WTC11 (cell line): ENCODE measurements around the gene SLC8A1. TPM values are rescaled to one million over a fixed set of nuclear protein-coding genes. Genes with fewer than 3 reads are reported as not detected.

Experiments
- ATAC-seq: fragments of 200-7000 bp; cut with Tn5 transposase; 2 replicates; pipeline ENCODE4 v1.10.0; 2021; ENCODE audit warnings: mild to moderate bottlenecking, moderate library complexity
- CTCF ChIA-PET: fragments of 300-600 bp; sonication (Branson Sonifier 250); formaldehyde crosslinking; loops from one replicate; lab custom pipeline; 2021; ENCODE audit warnings: antibody characterized with exemption; lab: Charles Lee
- POLR2A ChIA-PET: fragments of 350-600 bp; sonication (Branson Sonifier 250); formaldehyde crosslinking; loops from one replicate; lab custom pipeline; 2021; ENCODE audit warnings: antibody characterized with exemption; lab: Charles Lee
- DNase-seq: peaks from one replicate; pipeline ENCODE4 v3.0.0; 2021; ENCODE audit warnings: low spot score
- H3K27ac Mint-ChIP-seq: 2 replicates; pipeline ENCODE4 v1.8.0; 2021; ENCODE audit warnings: mixed read lengths
- H3K27me3 Mint-ChIP-seq: 2 replicates; pipeline ENCODE4 v1.8.0; 2021; ENCODE audit warnings: low read depth, mild to moderate bottlenecking, moderate library complexity, mixed read lengths
- H3K36me3 Mint-ChIP-seq: 2 replicates; pipeline ENCODE4 v1.8.0; 2021; ENCODE audit warnings: mixed read lengths
- H3K4me1 Mint-ChIP-seq: 2 replicates; pipeline ENCODE4 v1.8.0; 2022; ENCODE audit warnings: mixed read lengths
- H3K4me3 Mint-ChIP-seq: 2 replicates; pipeline ENCODE4 v1.8.0; 2021; ENCODE audit warnings: mild to moderate bottlenecking, moderate library complexity, mixed read lengths
- H3K9me3 Mint-ChIP-seq: 2 replicates; pipeline ENCODE4 v1.8.0; 2021; ENCODE audit warnings: mixed read lengths
- CREM ChIP-seq: sonication (generic); formaldehyde crosslinking; IDR thresholded peaks from 2 replicates; pipeline ENCODE4 v1.8.1; 2022; ENCODE audit warnings: mild to moderate bottlenecking, missing genetic modification reagents, moderate library complexity
- ESRRA ChIP-seq: sonication (generic); formaldehyde crosslinking; IDR thresholded peaks from 2 replicates; pipeline ENCODE4 v1.8.1; 2022; ENCODE audit warnings: mild to moderate bottlenecking, missing genetic modification reagents, borderline replicate concordance
- FOXK1 ChIP-seq: sonication (generic); formaldehyde crosslinking; IDR thresholded peaks from 2 replicates; pipeline ENCODE4 v1.8.0; 2022; ENCODE audit warnings: mild to moderate bottlenecking, moderate library complexity, missing genetic modification reagents
- JAZF1 ChIP-seq: fragments of 250-450 bp; sonication (Bioruptor Pico); IDR thresholded peaks from 2 replicates; pipeline ENCODE4 v1.9.0; 2021; ENCODE audit warnings: moderate library complexity, mild to moderate bottlenecking, inconsistent platforms
- KAT7 ChIP-seq: sonication (generic); formaldehyde crosslinking; IDR thresholded peaks from 2 replicates; pipeline ENCODE4 v1.8.1; 2023; ENCODE audit warnings: missing genetic modification reagents, mild to moderate bottlenecking, borderline replicate concordance
- NFYB ChIP-seq: sonication (generic); formaldehyde crosslinking; conservative IDR thresholded peaks from 2 replicates; pipeline ENCODE4 v1.8.0; 2022; ENCODE audit warnings: low read depth, missing genetic modification reagents
- TEAD1 ChIP-seq: sonication (generic); formaldehyde crosslinking; IDR thresholded peaks from 2 replicates; pipeline ENCODE4 v1.8.0; 2022; ENCODE audit warnings: mild to moderate bottlenecking, missing genetic modification reagents
- TEAD4 ChIP-seq: sonication (generic); formaldehyde crosslinking; IDR thresholded peaks from 2 replicates; pipeline ENCODE4 v1.8.0; 2022; ENCODE audit warnings: mild to moderate bottlenecking, missing genetic modification reagents
- TP53 ChIP-seq: sonication (generic); formaldehyde crosslinking; IDR thresholded peaks from 2 replicates; pipeline ENCODE4 v1.8.1; 2023; ENCODE audit warnings: mild to moderate bottlenecking, missing genetic modification reagents
- ZNF219 ChIP-seq: sonication (generic); formaldehyde crosslinking; IDR thresholded peaks from 2 replicates; pipeline ENCODE4 v1.8.0; 2023; ENCODE audit warnings: missing genetic modification reagents, mild to moderate bottlenecking, borderline replicate concordance
- ZNF317 ChIP-seq: sonication (generic); formaldehyde crosslinking; IDR thresholded peaks from 2 replicates; pipeline ENCODE4 v1.8.1; 2023; ENCODE audit warnings: low read depth, mild to moderate bottlenecking, moderate library complexity, missing genetic modification reagents, borderline replicate concordance
- ZNF416 ChIP-seq: fragments of 250-450 bp; sonication (Bioruptor Pico); IDR thresholded peaks from 2 replicates; pipeline ENCODE4 v1.9.0; 2021; ENCODE audit warnings: mild to moderate bottlenecking, inconsistent platforms
- total RNA-seq: library from RNA; stranded (reverse); gene quantifications from 3 replicates; pipeline ENCODE4 v1.2.3, GENCODE V29; 2021
- TF ChIP-seq, protein P1 (sequence below): sonication (generic); formaldehyde crosslinking; IDR thresholded peaks from 2 replicates; pipeline ENCODE4 v1.8.1; 2022; ENCODE audit warnings: low read depth, missing genetic modification reagents, borderline replicate concordance
- TF ChIP-seq, protein P2 (sequence below): sonication (generic); formaldehyde crosslinking; IDR thresholded peaks from 2 replicates; pipeline ENCODE4 v1.8.0; 2023; ENCODE audit warnings: missing genetic modification reagents, mild to moderate bottlenecking, borderline replicate concordance
- TF ChIP-seq, protein P3 (sequence below): sonication (generic); formaldehyde crosslinking; IDR thresholded peaks from 2 replicates; pipeline ENCODE4 v1.8.1; 2022; ENCODE audit warnings: mild to moderate bottlenecking, missing genetic modification reagents, moderate library complexity, borderline replicate concordance
- TF ChIP-seq, protein P4 (sequence below): sonication (generic); formaldehyde crosslinking; IDR thresholded peaks from 2 replicates; pipeline ENCODE4 v1.8.1; 2023; ENCODE audit warnings: mild to moderate bottlenecking, moderate library complexity, missing genetic modification reagents
- TF ChIP-seq, protein P5 (sequence below): fragments of 250-450 bp; sonication (Bioruptor Pico); IDR thresholded peaks from 2 replicates; pipeline ENCODE4 v1.8.0; 2021; ENCODE audit warnings: mild to moderate bottlenecking
- TF ChIP-seq, protein P6 (sequence below): sonication (generic); formaldehyde crosslinking; IDR thresholded peaks from 2 replicates; pipeline ENCODE4 v1.8.1; 2023; ENCODE audit warnings: mild to moderate bottlenecking, missing genetic modification reagents, borderline replicate concordance
- TF ChIP-seq, protein P7 (sequence below): sonication (generic); formaldehyde crosslinking; IDR thresholded peaks from 2 replicates; pipeline ENCODE4 v1.8.1; 2023; ENCODE audit warnings: mild to moderate bottlenecking, missing genetic modification reagents
- TF ChIP-seq, protein P8 (sequence below): sonication (generic); formaldehyde crosslinking; IDR thresholded peaks from 2 replicates; pipeline ENCODE4 v1.8.1; 2023; ENCODE audit warnings: mild to moderate bottlenecking, missing genetic modification reagents, moderate library complexity

SLC8A1 gene
- total RNA-seq, 1 experiment from 2014 or later: 2.6 TPM

DNA sequence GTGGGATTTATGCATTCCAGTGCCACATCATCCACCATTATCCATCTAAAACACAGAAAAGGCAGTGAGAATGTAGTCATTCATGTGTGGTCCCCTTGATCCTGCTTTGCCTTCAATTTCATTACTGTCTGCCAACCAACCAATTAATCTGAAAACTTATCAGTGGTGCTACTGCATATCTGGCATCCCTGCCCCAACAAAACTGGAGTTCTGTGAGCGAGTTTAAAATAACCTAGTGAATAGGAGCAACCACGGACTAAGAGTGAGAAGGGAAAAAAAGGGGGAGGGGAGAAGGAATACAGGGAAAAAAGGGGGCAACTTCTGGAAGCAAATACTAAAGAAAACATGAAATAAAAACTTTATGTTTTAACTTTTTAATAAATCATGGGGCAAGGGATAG, 42.2 kb downstream of the SLC8A1 start:
- Mint-ChIP-seq H3K27ac (no peak overlapping the region), H3K9me3 (no peaks in the 10 kb centered on the region), H3K4me3 (no peak overlapping the region), H3K4me1 (no peaks in the 10 kb centered on the region)
- CTCF ChIA-PET: no interaction called here
- no peak for ATAC-seq
- TF ChIP-seq, protein P1, sequence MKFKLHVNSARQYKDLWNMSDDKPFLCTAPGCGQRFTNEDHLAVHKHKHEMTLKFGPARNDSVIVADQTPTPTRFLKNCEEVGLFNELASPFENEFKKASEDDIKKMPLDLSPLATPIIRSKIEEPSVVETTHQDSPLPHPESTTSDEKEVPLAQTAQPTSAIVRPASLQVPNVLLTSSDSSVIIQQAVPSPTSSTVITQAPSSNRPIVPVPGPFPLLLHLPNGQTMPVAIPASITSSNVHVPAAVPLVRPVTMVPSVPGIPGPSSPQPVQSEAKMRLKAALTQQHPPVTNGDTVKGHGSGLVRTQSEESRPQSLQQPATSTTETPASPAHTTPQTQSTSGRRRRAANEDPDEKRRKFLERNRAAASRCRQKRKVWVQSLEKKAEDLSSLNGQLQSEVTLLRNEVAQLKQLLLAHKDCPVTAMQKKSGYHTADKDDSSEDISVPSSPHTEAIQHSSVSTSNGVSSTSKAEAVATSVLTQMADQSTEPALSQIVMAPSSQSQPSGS (CRISPR knock-in tag): no peak
- TF ChIP-seq KAT7 (CRISPR knock-in tag) (no peak), TP53 (CRISPR knock-in tag) (no peak), TEAD1 (CRISPR knock-in tag) (no peak), CREM (CRISPR knock-in tag) (no peak), ESRRA (CRISPR knock-in tag) (no peak), TEAD4 (no peak), ZNF416 (CRISPR knock-in tag) (no peak), NFYB (CRISPR knock-in tag) (no peak), JAZF1 (no peak), ZNF317 (CRISPR knock-in tag) (no peak), ZNF219 (CRISPR knock-in tag) (no peak), FOXK1 (CRISPR knock-in tag) (no peak)
- TF ChIP-seq, protein P2, sequence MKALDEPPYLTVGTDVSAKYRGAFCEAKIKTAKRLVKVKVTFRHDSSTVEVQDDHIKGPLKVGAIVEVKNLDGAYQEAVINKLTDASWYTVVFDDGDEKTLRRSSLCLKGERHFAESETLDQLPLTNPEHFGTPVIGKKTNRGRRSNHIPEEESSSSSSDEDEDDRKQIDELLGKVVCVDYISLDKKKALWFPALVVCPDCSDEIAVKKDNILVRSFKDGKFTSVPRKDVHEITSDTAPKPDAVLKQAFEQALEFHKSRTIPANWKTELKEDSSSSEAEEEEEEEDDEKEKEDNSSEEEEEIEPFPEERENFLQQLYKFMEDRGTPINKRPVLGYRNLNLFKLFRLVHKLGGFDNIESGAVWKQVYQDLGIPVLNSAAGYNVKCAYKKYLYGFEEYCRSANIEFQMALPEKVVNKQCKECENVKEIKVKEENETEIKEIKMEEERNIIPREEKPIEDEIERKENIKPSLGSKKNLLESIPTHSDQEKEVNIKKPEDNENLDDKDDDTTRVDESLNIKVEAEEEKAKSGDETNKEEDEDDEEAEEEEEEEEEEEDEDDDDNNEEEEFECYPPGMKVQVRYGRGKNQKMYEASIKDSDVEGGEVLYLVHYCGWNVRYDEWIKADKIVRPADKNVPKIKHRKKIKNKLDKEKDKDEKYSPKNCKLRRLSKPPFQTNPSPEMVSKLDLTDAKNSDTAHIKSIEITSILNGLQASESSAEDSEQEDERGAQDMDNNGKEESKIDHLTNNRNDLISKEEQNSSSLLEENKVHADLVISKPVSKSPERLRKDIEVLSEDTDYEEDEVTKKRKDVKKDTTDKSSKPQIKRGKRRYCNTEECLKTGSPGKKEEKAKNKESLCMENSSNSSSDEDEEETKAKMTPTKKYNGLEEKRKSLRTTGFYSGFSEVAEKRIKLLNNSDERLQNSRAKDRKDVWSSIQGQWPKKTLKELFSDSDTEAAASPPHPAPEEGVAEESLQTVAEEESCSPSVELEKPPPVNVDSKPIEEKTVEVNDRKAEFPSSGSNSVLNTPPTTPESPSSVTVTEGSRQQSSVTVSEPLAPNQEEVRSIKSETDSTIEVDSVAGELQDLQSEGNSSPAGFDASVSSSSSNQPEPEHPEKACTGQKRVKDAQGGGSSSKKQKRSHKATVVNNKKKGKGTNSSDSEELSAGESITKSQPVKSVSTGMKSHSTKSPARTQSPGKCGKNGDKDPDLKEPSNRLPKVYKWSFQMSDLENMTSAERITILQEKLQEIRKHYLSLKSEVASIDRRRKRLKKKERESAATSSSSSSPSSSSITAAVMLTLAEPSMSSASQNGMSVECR (CRISPR knock-in tag): no peak
- TF ChIP-seq, protein P3, sequence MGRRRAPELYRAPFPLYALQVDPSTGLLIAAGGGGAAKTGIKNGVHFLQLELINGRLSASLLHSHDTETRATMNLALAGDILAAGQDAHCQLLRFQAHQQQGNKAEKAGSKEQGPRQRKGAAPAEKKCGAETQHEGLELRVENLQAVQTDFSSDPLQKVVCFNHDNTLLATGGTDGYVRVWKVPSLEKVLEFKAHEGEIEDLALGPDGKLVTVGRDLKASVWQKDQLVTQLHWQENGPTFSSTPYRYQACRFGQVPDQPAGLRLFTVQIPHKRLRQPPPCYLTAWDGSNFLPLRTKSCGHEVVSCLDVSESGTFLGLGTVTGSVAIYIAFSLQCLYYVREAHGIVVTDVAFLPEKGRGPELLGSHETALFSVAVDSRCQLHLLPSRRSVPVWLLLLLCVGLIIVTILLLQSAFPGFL (CRISPR knock-in tag): no peak
- TF ChIP-seq, protein P4, sequence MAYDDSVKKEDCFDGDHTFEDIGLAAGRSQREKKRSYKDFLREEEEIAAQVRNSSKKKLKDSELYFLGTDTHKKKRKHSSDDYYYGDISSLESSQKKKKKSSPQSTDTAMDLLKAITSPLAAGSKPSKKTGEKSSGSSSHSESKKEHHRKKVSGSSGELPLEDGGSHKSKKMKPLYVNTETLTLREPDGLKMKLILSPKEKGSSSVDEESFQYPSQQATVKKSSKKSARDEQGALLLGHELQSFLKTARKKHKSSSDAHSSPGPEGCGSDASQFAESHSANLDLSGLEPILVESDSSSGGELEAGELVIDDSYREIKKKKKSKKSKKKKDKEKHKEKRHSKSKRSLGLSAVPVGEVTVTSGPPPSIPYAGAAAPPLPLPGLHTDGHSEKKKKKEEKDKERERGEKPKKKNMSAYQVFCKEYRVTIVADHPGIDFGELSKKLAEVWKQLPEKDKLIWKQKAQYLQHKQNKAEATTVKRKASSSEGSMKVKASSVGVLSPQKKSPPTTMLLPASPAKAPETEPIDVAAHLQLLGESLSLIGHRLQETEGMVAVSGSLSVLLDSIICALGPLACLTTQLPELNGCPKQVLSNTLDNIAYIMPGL (CRISPR knock-in tag): no peak
- TF ChIP-seq, protein P5, sequence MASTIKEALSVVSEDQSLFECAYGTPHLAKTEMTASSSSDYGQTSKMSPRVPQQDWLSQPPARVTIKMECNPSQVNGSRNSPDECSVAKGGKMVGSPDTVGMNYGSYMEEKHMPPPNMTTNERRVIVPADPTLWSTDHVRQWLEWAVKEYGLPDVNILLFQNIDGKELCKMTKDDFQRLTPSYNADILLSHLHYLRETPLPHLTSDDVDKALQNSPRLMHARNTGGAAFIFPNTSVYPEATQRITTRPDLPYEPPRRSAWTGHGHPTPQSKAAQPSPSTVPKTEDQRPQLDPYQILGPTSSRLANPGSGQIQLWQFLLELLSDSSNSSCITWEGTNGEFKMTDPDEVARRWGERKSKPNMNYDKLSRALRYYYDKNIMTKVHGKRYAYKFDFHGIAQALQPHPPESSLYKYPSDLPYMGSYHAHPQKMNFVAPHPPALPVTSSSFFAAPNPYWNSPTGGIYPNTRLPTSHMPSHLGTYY (CRISPR knock-in tag): no peak
- TF ChIP-seq, protein P6, sequence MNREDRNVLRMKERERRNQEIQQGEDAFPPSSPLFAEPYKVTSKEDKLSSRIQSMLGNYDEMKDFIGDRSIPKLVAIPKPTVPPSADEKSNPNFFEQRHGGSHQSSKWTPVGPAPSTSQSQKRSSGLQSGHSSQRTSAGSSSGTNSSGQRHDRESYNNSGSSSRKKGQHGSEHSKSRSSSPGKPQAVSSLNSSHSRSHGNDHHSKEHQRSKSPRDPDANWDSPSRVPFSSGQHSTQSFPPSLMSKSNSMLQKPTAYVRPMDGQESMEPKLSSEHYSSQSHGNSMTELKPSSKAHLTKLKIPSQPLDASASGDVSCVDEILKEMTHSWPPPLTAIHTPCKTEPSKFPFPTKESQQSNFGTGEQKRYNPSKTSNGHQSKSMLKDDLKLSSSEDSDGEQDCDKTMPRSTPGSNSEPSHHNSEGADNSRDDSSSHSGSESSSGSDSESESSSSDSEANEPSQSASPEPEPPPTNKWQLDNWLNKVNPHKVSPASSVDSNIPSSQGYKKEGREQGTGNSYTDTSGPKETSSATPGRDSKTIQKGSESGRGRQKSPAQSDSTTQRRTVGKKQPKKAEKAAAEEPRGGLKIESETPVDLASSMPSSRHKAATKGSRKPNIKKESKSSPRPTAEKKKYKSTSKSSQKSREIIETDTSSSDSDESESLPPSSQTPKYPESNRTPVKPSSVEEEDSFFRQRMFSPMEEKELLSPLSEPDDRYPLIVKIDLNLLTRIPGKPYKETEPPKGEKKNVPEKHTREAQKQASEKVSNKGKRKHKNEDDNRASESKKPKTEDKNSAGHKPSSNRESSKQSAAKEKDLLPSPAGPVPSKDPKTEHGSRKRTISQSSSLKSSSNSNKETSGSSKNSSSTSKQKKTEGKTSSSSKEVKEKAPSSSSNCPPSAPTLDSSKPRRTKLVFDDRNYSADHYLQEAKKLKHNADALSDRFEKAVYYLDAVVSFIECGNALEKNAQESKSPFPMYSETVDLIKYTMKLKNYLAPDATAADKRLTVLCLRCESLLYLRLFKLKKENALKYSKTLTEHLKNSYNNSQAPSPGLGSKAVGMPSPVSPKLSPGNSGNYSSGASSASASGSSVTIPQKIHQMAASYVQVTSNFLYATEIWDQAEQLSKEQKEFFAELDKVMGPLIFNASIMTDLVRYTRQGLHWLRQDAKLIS (CRISPR knock-in tag): no peak
- TF ChIP-seq, protein P7, sequence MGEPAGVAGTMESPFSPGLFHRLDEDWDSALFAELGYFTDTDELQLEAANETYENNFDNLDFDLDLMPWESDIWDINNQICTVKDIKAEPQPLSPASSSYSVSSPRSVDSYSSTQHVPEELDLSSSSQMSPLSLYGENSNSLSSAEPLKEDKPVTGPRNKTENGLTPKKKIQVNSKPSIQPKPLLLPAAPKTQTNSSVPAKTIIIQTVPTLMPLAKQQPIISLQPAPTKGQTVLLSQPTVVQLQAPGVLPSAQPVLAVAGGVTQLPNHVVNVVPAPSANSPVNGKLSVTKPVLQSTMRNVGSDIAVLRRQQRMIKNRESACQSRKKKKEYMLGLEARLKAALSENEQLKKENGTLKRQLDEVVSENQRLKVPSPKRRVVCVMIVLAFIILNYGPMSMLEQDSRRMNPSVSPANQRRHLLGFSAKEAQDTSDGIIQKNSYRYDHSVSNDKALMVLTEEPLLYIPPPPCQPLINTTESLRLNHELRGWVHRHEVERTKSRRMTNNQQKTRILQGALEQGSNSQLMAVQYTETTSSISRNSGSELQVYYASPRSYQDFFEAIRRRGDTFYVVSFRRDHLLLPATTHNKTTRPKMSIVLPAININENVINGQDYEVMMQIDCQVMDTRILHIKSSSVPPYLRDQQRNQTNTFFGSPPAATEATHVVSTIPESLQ (CRISPR knock-in tag): no peak
- TF ChIP-seq, protein P8, sequence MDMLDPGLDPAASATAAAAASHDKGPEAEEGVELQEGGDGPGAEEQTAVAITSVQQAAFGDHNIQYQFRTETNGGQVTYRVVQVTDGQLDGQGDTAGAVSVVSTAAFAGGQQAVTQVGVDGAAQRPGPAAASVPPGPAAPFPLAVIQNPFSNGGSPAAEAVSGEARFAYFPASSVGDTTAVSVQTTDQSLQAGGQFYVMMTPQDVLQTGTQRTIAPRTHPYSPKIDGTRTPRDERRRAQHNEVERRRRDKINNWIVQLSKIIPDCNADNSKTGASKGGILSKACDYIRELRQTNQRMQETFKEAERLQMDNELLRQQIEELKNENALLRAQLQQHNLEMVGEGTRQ (CRISPR knock-in tag): no peak
- TF ChIP-seq, all 79 proteins: peak for 0
- no peaks in the 10 kb centered on the region for H3K36me3 Mint-ChIP-seq
- H3K27me3 Mint-ChIP-seq: no peaks in the 10 kb centered on the region
- DNase-seq: no peak
- POLR2A ChIA-PET: no interaction called here
